Head of caudate nucleus (tissue), 42 donors: ENCODE data around the gene SAMD1.
A peak's percentile ranks its signal among the peaks of the same experiment; 100 is the strongest.
"Not testable (repeated sequence)": the region's sequence is repeated elsewhere in the genome, so short reads cannot be mapped to it uniquely, and the experiment has no call there.

Source experiments
- DNase-seq, 42 donors: peaks; one replicate each; pipeline versions ENCODE4 v3.0.0 to v3.0.0-alpha.2; 2020 to 2021; ENCODE audit warnings: mixed read lengths in 7 of 42
- intact Hi-C: fragments of 100-400 bp; cut with DNase I; formaldehyde crosslinking; loops from one replicate; pipeline ENCODE4 v1.15.0; 2022

Gene SAMD1

GRCh38 chr19:14052470-14052869 lies 38.1 kb downstream of the SAMD1 start:
- intact Hi-C loops: no loop called here
- DNase-seq: no peak

- DNase-seq: no peak
- intact Hi-C loops: no loop called here
Measured at GRCh38 chr19:14051980-14052379, 38.6 kb downstream of the SAMD1 start.

GRCh38 chr19:14050961-14051360 lies 39.6 kb downstream of the SAMD1 start:
- intact Hi-C loops, DNase-seq: not testable (repeated sequence)

- intact Hi-C loops: no loop called here
- DNase-seq: no peak
Measured at GRCh38 chr19:14050512-14050911, 40.0 kb downstream of the SAMD1 start.

GRCh38 chr19:14048443-14049153 lies 42.0 kb downstream of the SAMD1 start:
- DNase-seq: peak in 33 of 42 donors; percentile 12 to 75 (median 40)
- intact Hi-C loops: no loop called here

GRCh38 chr19:14047866-14048265 lies 42.7 kb downstream of the SAMD1 start:
- intact Hi-C loops, DNase-seq: not testable (repeated sequence)

GRCh38 chr19:14042659-14043608 lies 47.6 kb downstream of the SAMD1 start:
- intact Hi-C loops: not testable (repeated sequence)
- DNase-seq: peak in 29 of 42 donors; percentile 8 to 79 (median 32)

- DNase-seq: no peak
- intact Hi-C loops: no loop called here
Measured at GRCh38 chr19:14039181-14039580, 51.4 kb downstream of the SAMD1 start.
